Activated naive CD8-positive, alpha-beta T cell treated with anti-CD3 and anti-CD28 coated beads, Interleukin-2, amount 50 U/mL, for 16 hours (primary cell): ENCODE measurements around the gene SYK.

Experiments used
- DNase-seq: peaks from one replicate; pipeline ENCODE4 v3.0.0-alpha.2; 2020; ENCODE audit warnings: low read depth, low spot score

The SYK gene

DNA sequence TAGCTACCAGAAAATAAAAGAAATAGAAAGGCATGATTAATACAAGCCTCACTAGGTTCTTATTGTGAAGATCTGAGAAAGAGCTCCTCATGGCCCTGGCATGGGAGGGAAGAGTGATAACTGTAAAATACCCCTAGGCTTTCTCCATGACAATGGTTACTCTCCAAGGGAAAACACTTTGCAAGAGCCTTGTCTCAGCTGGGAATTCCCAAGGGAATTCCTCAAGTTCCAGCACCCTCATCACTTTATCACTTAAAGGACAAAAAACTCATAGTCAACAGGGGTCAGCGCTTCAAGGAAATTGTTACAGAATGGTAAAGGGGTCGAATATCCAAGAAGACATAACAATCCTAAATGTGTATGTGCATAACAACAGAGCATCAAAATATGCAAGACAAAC, 21.2 kb downstream of the SYK start:
- no peak for DNase-seq

- DNase-seq = no peak
These were observed 24.0 kb downstream of the SYK start for GRCh38 chr9:90825586-90825985.

DNA sequence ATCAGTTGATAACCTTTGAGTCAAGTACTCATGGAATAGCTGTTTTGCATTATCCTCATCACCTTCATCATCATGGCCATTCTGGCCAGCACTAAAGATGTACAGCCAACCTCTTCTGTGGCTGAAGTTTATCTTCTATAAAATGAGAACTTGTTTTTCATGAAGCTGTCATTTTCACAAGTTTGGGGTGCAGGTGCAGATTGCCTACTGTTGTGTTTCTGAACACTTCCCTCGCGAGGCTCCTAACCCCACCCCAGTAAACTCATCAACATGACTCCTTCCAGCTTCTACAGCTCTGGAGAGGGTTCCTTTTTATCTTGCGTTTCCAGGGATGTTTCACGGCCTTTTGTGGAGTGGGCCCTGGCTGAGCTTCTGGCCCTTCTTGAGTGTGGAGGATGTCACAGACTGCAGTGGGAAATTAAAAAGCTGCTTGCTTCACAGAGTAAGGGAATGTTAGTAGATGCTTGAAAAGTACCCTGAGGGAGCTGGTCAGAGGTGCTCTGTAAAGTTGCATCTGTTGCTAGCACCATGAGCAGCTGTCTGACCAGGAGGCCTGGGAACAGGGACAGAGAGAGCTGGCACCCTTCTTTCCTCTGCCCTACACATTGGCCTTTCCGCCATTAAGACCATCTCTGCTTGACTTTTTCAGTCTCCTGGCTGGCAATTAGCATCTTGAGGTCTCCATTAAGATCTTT, 24.9 kb downstream of the SYK start:
- no peak for DNase-seq

DNA sequence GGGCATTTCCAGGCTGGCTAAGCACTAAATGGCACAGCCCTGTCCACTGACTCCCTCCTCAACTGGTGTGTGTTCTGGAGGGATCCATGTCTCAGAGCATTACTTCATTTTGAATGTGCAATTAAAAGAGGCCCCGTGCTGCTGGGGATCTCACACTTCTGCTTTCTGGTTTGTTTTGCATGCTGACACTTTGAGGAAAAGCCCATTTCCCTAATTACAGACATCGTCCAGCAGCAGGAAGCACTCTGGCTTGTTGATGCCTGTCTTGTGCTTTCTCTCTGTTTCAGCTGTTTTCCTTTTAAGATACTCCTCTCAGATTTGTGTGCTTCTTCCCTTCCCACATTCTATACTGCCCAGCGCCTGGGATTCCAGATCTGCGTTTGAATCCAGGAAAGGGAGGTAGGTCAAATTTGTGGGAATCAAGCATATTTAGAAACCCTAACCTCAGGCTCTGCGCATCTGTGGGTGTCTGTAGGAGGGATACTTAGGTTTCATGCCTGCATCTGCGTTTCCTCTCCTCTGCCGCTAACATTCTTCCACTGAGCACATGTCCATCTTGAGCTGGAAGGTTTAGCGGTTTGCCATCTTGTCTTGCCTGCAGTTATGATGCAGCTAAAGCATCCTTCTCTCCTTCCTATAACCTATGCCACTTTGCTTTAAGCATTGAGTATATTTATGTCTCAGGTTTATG, 25.7 kb downstream of the SYK start:
- DNase-seq = no peak

- DNase-seq = no peak
These were observed 28.4 kb downstream of the SYK start for GRCh38 chr9:90830051-90830450.

- no peak for DNase-seq
These were observed 29.4 kb downstream of the SYK start for GRCh38 chr9:90830977-90831376.

- no peak for DNase-seq
These were observed 30.6 kb downstream of the SYK start for GRCh38 chr9:90832261-90832660.

DNA sequence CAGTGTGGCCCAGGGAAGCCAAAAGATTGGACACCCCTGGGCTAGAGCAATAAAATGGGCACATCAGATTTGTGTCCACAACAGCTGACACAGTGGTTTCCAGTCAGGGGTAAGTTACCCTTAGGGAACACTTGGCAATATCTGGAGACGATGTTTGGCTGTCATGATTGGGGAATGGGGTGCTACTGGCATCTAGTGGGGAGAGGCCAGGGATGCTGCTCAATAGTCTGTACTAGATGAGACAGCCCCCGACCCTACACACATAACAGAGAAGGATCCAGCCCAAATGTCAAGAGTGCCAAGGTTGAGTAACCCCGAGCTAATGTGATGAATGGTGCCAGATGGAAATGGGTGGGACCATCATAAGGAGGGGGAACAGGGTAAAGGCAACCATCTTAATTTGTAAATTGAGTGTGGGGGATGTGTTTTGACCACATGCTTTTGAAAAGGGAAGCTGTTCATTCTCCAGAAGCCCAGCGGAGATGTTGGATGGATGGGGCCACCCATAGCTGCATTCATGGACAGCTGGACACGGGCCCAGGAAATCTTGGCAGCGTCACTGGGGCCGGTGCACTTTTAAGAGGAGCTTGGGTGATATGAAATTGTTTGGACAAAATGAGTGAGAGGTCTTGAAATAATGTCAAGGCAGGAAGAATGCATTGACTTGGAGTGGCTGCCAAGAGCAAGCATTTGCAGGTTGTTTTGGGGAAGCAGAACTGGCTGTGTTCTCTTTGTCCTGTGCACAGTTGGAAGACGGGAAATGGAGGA, 33.4 kb downstream of the SYK start:
- DNase-seq = no peak

DNA sequence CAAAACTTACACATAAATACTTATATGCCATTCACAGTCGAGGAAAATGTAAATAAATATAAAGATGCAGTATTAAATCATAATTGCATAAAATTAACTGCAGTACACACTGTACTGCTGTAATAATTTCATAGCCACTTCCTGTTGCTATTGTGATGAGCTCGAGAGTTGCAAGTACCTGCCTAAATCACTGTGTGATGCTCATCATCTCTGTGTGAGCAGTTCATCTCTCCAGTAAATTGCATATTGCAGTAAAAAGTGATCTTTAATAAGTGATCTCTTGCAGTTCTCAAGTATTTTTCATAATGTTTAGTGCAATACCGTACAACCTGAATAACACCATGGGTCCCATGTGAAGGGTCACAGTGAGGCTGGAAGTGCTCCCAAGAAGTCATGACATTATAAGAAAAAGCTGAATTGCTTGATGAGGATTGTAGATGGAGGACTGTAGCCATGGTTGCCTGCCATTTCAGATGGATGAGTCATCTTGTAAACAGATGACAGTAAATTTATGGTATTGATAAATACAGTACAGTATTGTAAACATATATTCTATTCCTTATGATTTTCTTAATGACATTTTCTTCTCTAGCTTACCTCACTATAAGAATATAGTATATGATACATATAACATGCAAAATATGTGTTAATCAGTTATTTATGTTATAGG, 34.9 kb downstream of the SYK start:
- no peak for DNase-seq

GRCh38 chr9:90838098-90838497, 36.5 kb downstream of the SYK start:
- DNase-seq = no peak

DNA sequence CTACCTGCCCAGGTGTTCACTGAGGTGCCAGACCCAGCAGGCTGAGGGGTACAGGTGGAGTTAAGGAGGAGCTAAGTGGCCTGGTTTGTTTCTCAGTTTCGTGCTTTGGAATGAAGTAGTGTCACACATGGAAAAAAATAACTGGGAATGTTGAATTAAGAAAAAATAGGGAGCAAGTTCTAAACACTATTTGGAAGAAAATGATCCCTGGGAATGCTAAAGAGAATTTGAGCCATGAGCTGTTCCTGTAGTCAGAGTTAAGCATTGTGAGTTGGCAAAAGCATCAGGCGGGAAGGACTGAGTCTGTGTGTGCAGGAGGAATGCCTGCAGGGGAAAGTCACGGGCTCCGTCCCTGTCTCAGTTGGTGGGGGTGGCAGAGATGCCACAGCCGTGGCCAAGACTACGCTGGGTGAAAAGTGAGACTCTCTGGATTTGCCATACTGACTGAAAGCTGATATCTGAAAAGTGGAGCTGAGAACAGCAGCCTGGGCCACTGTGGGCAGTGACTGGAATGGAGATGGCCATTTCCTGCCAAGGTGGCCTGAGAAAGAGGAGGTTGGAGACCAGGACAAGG, 37.0 kb downstream of the SYK start:
- no peak for DNase-seq

- DNase-seq = no peak
These were observed 37.6 kb downstream of the SYK start for GRCh38 chr9:90839183-90839728.

DNA sequence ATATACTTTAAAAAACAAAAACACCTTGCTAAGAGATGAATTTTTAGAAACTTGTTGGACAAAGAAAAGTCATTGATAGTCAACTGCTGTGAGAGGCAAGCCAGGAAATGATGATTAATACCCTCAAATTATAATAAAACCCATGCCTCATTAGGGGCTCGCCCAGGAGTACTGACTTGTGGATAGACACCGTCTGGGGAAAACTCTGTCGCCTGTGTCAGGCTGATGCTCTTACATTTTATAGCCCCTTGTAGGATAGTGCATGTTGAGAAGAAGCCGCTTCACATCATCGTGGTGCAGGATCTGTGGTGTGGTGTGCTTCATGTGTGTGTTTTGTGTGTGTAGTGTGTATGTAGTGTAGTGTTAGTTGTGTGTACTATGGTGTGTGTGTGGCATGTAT, 39.1 kb downstream of the SYK start:
- DNase-seq = no peak

- DNase-seq = no peak
These were observed 39.6 kb downstream of the SYK start for GRCh38 chr9:90841213-90841612.

DNA sequence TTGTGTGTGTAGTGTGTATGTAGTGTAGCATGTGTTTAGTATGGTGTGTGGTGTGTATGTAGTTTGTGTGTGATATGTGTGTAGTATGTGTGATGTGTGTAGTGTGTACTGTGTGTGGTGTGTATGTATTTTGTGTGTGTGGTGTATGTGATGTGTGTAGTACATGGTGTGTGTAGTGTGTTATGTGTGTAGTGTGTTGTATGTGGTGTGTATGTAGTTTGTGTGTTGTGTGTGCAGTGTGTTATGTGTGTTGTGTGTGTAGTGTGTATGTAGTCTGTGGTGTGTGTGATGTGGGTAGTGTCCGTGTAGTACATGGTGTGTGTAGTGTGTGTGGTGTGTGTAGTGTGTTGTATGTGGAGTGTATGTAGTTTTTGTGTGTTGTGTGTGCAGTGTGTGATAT, 40.0 kb downstream of the SYK start:
- no peak for DNase-seq

- DNase-seq = no peak
These were observed 40.7 kb downstream of the SYK start for GRCh38 chr9:90842176-90842777.

GRCh38 chr9:90842996-90843395, 41.4 kb downstream of the SYK start:
- no peak for DNase-seq

DNA sequence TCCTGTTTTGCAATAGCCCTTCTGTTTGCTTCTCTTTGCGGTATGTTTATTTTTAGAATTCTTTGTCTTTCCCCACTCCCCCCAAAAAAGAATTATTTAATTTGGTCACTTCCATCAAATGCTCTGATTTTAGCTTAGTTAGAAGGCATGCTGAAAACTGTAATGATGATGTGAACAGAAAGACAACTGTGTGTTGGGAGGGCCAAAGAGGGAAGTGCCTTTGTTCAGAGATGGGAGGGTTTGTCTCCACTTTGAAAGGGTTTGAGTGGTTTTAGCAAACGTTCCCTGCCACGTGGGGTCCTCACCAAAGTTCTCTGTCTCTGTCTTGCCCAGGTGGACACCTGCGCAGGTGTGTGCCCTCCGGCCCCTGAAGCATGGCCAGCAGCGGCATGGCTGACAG, 41.9 kb downstream of the SYK start:
- no peak for DNase-seq

- DNase-seq = no peak
These were observed 42.7 kb downstream of the SYK start for GRCh38 chr9:90844326-90844725.

GRCh38 chr9:90846770-90847419, 45.3 kb downstream of the SYK start:
- no peak for DNase-seq

DNA sequence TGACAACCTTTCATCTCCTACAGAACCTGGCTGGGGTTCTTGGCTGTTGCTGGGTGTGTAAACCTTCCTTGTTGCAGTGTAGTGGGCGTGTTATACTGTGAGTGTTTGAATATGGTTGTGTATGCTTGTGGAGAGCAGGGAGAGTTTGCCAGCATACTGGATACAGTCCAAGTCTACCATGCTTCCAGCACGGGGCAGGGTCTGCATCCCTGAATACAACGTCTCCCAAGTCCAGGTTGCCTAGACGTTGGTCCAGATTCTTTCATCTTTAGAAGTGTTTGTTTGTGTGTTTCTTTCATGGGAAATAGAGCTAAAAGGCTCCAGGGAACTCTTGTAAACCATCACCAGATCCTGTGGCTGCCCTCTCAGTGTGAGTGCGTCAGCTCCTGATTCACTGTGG, 46.4 kb downstream of the SYK start:
- no peak for DNase-seq
